Progenitor cell of endocrine pancreas (in vitro differentiated cells): Measurements from ENCODE around the gene DYTN. TPM values are rescaled to one million over a fixed set of nuclear protein-coding genes. Genes with fewer than 3 reads are reported as not detected.

ENCODE experiments used
- DNase-seq: peaks from one replicate; pipeline ENCODE4 v3.0.0; 2021; ENCODE audit warnings: low spot score; ENCODE audit not compliant: unreplicated experiment
- H3K27ac Mint-ChIP-seq: 2 replicates; pipeline ENCODE4 v1.8.0; 2021; ENCODE audit warnings: mild to moderate bottlenecking, moderate library complexity, mixed read lengths
- H3K27me3 Mint-ChIP-seq: 2 replicates; pipeline ENCODE4 v1.8.0; 2021; ENCODE audit warnings: mixed read lengths
- H3K36me3 Mint-ChIP-seq: 2 replicates; pipeline ENCODE4 v1.8.0; 2022; ENCODE audit warnings: mixed read lengths; ENCODE audit not compliant: insufficient read depth
- H3K4me1 Mint-ChIP-seq: 2 replicates; pipeline ENCODE4 v1.8.0; 2021; ENCODE audit warnings: low read depth, mixed read lengths
- H3K4me3 Mint-ChIP-seq: 2 replicates; pipeline ENCODE4 v1.8.0; 2021; ENCODE audit warnings: low read depth, mild to moderate bottlenecking, moderate library complexity, mixed read lengths
- H3K9me3 Mint-ChIP-seq: 2 replicates; pipeline ENCODE4 v1.8.0; 2021; ENCODE audit warnings: low read depth, mixed read lengths
- CTCF ChIP-seq: fragments of 200-600 bp; sonication (generic); IDR thresholded peaks from one replicate; pipeline ENCODE4 v1.5.0; 2021; ENCODE audit warnings: antibody characterized with exemption, mild to moderate bottlenecking; ENCODE audit not compliant: unreplicated experiment
- total RNA-seq: library from RNA; stranded (reverse); gene quantifications from 2 replicates; pipeline ENCODE4 v1.2.1, GENCODE V29; 2021

DYTN gene
- total RNA-seq, 1 donor from 2014 or later = not detected

- Mint-ChIP-seq H3K36me3 (no peaks in the 10 kb centered on the region), H3K27ac (no peak overlapping the region)
- no peak for DNase-seq
Observed at GRCh38 chr2:206631340-206631739, 86.9 kb downstream of the DYTN start.

GRCh38 chr2:206627632-206628031 lies 90.6 kb downstream of the DYTN start:
- Mint-ChIP-seq H3K9me3 (no peaks in the 10 kb centered on the region), H3K27ac (no peak overlapping the region), H3K4me3 (no peak overlapping the region), H3K4me1 (no peaks in the 10 kb centered on the region), H3K36me3 (no peaks in the 10 kb centered on the region), H3K27me3 (peaks cover 24% of the 10 kb centered on the region)
- no peak for DNase-seq
- TF ChIP-seq CTCF = no peak

More at GRCh38 chr2:206631340-206631739, 86.9 kb downstream of the DYTN start:
- H3K27me3 Mint-ChIP-seq = peaks cover 24% of the 10 kb centered on the region
- no peak overlapping the region for H3K4me3 Mint-ChIP-seq
- no peaks in the 10 kb centered on the region for H3K4me1 Mint-ChIP-seq
- no peaks in the 10 kb centered on the region for H3K9me3 Mint-ChIP-seq
- TF ChIP-seq CTCF = no peak

- no peak overlapping the region for H3K27ac Mint-ChIP-seq
- H3K27me3 Mint-ChIP-seq = peaks cover 19% of the 10 kb centered on the region
- H3K9me3 Mint-ChIP-seq = no peaks in the 10 kb centered on the region
- no peak for DNase-seq
- TF ChIP-seq CTCF = no peak
- no peaks in the 10 kb centered on the region for H3K4me1 Mint-ChIP-seq
- H3K4me3 Mint-ChIP-seq = no peak overlapping the region
- no peaks in the 10 kb centered on the region for H3K36me3 Mint-ChIP-seq
Observed at GRCh38 chr2:206626108-206626507, 92.1 kb downstream of the DYTN start.

GRCh38 chr2:206619011-206619410 lies 99.2 kb downstream of the DYTN start:
- Mint-ChIP-seq H3K27ac (no peak overlapping the region), H3K27me3 (no peaks in the 10 kb centered on the region), H3K36me3 (no peaks in the 10 kb centered on the region), H3K9me3 (peaks cover 2% of the 10 kb centered on the region), H3K4me1 (no peaks in the 10 kb centered on the region), H3K4me3 (no peak overlapping the region)
- TF ChIP-seq CTCF = no peak
- no peak for DNase-seq

- Mint-ChIP-seq H3K36me3 (no peaks in the 10 kb centered on the region), H3K4me1 (peaks cover 5% of the 10 kb centered on the region), H3K4me3 (no peak overlapping the region), H3K9me3 (peaks cover 2% of the 10 kb centered on the region), H3K27me3 (no peaks in the 10 kb centered on the region), H3K27ac (no peak overlapping the region)
- TF ChIP-seq CTCF = no peak
- no peak for DNase-seq
Observed at GRCh38 chr2:206616151-206616550, 102.0 kb downstream of the DYTN start.
